Activated naive CD4-positive, alpha-beta T cell treated with anti-CD3 and anti-CD28 coated beads for 36 hours (primary cell): ENCODE measurements around the gene PLS3. TPM values are rescaled to one million over a fixed set of nuclear protein-coding genes. Genes with fewer than 3 reads are reported as not detected.

Source experiments
- CTCF ChIA-PET: fragments of 350-600 bp; sonication (Branson Sonifier 250); formaldehyde crosslinking; loops from one replicate; lab custom pipeline; 2021; ENCODE audit warnings: antibody characterized with exemption; lab: Charles Lee
- DNase-seq: peaks from one replicate; pipeline ENCODE4 v3.0.0-alpha.2; 2020
- H3K27ac Mint-ChIP-seq: one replicate; pipeline ENCODE4 v1.8.0; 2021; ENCODE audit warnings: mild to moderate bottlenecking, mixed read lengths
- H3K27me3 Mint-ChIP-seq: one replicate; pipeline ENCODE4 v1.8.0; 2021; ENCODE audit warnings: low read depth, mixed read lengths
- H3K36me3 Mint-ChIP-seq: one replicate; pipeline ENCODE4 v1.8.0; 2021; ENCODE audit warnings: low read depth, mixed read lengths
- H3K4me1 Mint-ChIP-seq: one replicate; pipeline ENCODE4 v1.8.0; 2021; ENCODE audit warnings: low read depth, mixed read lengths
- H3K4me3 Mint-ChIP-seq: one replicate; pipeline ENCODE4 v1.8.0; 2021; ENCODE audit warnings: mild to moderate bottlenecking, moderate library complexity, mixed read lengths
- H3K9me3 Mint-ChIP-seq: one replicate; pipeline ENCODE4 v1.8.0; 2021; ENCODE audit warnings: mixed read lengths
- intact Hi-C: fragments of 100-400 bp; cut with micrococcal nuclease; formaldehyde crosslinking; loops from one replicate; pipeline ENCODE4 v1.15.1; 2023
- total RNA-seq, 2 experiments: library from RNA; stranded (reverse); gene quantifications; one replicate each; pipeline ENCODE4 v1.2.3, GENCODE V29; 2021

Gene PLS3
- total RNA-seq, 2 experiments from 2014 or later = 0.81 to 1.3 TPM

DNA sequence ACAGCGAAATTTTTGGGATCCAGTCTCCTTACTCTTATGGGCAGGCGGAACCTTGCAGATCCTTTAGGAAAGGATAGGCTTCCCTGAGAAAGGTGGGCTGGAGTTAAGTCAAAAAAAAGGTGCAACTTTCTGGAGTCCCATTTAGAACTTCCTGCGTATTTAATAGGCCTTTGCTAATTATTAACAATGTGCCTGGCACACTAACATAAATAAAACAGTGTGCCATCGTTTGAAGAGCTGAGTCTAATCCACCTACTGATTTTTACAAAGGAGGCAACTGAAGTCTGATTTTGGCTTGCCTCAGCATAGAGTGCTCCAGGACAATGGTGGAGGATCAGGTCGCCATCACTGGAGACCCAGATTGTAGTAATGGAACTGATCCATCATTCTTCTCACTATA, 15.7 kb downstream of the PLS3 start:
- no peak overlapping the region for H3K27ac Mint-ChIP-seq

DNA sequence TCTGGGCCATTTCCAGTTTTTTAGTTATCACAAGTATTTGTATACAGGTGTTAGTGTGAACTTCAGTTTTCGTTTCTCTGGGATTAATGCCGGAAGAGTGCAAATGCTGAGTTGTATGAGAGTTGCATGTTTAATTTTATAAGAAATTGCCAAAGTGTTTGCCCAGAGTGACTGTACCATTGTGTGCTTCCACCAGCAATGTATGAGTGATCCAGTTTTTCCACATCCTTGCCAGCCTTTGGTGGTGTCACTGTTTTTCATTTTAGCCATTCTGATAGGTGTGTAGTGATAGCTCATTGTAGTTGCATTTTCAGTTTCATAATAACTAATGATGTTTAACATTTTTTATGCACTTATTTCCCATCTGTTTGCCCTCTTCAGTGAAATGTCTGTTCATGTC, 18.4 kb downstream of the PLS3 start:
- no peaks in the 10 kb centered on the region for H3K36me3 Mint-ChIP-seq
- no peaks in the 10 kb centered on the region for H3K9me3 Mint-ChIP-seq
- DNase-seq = no peak
- H3K4me1 Mint-ChIP-seq = peaks cover 2% of the 10 kb centered on the region
- H3K27me3 Mint-ChIP-seq = no peaks in the 10 kb centered on the region
- H3K27ac Mint-ChIP-seq = no peak overlapping the region
- intact Hi-C loops = no loop called here
- H3K4me3 Mint-ChIP-seq = no peak overlapping the region
- CTCF ChIA-PET = no interaction called here

More for the DNA sequence above, 15.7 kb downstream of the PLS3 start:
- DNase-seq = no peak
- no peak overlapping the region for H3K4me3 Mint-ChIP-seq
- no peaks in the 10 kb centered on the region for H3K4me1 Mint-ChIP-seq
- H3K27me3 Mint-ChIP-seq = no peaks in the 10 kb centered on the region
- H3K9me3 Mint-ChIP-seq = no peaks in the 10 kb centered on the region
- intact Hi-C loops = no loop called here
- CTCF ChIA-PET = no interaction called here
- H3K36me3 Mint-ChIP-seq = no peaks in the 10 kb centered on the region

DNA sequence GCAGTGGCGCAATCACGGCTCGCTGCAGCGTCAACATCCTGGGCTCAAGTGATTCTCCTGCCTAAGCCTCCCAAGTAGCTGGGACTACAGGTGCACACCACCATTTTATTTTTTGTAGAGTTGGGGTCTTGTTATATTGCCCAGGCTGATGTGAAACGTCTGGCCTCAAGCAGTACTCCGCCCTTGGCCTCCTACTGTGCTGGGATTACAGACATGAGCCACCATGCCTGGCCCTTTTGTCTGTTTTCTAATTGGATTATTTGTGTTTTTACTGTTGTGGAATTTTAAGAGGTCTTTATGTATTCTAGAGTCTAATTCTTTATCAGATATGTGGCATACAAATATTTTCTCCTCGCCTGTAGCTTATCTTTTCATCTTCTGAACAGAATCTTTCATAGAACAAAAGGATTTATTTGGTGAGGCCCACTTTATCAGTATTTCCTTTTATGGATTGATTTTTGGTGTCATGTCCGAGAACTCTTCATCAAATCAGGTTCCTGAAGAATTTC, 18.9 kb downstream of the PLS3 start:
- CTCF ChIA-PET = no interaction called here
- H3K4me3 Mint-ChIP-seq = no peak overlapping the region
- H3K27me3 Mint-ChIP-seq = no peaks in the 10 kb centered on the region
- H3K27ac Mint-ChIP-seq = no peak overlapping the region
- H3K4me1 Mint-ChIP-seq = peaks cover 2% of the 10 kb centered on the region
- no peaks in the 10 kb centered on the region for H3K36me3 Mint-ChIP-seq
- DNase-seq = no peak
- intact Hi-C loops = no loop called here
- H3K9me3 Mint-ChIP-seq = no peaks in the 10 kb centered on the region

DNA sequence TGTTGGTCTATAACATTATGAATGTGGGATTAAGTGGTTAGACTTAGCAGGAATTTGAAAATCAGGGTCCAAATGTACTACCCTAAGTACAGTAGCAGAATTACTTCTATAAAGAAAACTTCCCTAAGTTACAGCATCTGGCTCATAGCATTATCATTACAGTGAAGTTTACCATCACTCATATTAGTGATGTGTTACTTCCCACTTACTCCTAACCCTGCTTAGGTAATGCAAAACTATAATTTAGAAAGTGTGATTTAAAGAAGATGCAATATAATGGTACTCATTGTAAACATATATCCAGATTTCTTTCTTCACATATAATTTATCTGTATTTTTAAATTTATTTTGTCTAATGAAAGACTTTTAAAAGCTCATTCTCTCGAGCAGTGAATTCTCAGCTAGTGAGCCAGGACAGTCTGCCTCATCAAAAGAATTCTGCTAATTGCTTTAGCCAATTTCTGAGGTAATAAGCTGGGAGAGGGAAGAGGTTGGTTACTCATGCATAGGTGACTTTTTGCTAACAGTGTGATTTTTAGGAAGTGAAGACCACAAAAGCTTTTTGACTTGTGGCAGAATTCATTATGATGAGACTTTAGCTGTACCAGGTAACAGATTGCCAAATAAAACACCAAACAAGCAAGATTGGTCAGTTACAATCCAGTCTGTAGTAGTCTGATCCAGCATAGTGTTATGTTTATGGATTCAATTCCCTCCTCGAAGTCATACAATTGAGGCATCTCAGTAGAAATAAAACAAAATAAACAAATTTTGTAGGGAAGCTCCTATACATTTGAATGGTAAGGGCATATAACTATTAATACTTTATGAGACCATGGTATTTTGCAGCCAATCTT, 21.0 kb downstream of the PLS3 start:
- Mint-ChIP-seq H3K4me3 (no peak overlapping the region), H3K27ac (no peak overlapping the region), H3K9me3 (no peaks in the 10 kb centered on the region), H3K27me3 (no peaks in the 10 kb centered on the region), H3K4me1 (peaks cover 2% of the 10 kb centered on the region), H3K36me3 (no peaks in the 10 kb centered on the region)
- intact Hi-C loops = no loop called here
- CTCF ChIA-PET = no interaction called here
- no peak for DNase-seq

DNA sequence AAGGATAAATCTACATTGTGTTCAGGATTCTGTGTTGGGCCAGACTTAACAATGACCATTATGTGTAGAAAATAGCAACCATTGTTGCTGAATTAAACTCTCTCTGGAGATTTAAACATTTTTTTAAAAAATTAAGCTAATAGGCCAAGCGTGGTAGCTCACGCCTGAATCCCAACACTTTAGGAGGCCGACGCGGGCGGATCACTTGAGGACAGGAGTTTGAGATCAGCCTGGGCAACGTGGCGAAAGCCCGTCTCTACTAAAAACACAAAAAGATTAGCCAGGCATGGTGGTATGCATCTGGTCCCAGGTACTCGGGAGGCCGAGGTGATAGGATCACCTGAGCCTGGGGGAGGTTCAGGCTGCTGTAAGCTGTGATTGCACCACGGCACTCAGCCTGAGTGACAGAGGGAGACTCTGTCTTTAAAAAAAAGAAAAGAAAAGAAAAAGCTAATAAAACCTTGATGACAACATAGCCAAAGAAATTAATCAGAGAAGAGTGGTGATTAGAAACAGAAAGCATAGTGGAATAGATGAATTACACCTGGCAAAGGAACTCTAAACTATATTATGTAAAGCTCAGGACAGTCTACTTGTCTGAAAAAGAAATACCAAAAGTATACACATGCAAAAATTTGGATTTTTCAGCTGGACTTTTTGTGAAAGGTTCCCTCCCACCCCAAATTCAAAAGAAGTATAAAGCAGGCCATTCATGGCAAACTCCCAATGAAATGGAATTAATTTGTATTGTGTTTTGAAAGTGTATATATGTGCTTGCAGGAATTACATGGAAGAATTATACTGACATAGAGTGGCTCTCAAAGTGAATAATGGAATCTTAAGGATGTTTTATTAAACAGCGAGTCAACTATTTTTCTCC, 21.9 kb downstream of the PLS3 start:
- CTCF ChIA-PET = no interaction called here
- Mint-ChIP-seq H3K27ac (no peak overlapping the region), H3K36me3 (no peaks in the 10 kb centered on the region), H3K4me3 (no peak overlapping the region), H3K27me3 (no peaks in the 10 kb centered on the region), H3K9me3 (no peaks in the 10 kb centered on the region), H3K4me1 (peaks cover 2% of the 10 kb centered on the region)
- DNase-seq = no peak
- intact Hi-C loops = no loop called here

DNA sequence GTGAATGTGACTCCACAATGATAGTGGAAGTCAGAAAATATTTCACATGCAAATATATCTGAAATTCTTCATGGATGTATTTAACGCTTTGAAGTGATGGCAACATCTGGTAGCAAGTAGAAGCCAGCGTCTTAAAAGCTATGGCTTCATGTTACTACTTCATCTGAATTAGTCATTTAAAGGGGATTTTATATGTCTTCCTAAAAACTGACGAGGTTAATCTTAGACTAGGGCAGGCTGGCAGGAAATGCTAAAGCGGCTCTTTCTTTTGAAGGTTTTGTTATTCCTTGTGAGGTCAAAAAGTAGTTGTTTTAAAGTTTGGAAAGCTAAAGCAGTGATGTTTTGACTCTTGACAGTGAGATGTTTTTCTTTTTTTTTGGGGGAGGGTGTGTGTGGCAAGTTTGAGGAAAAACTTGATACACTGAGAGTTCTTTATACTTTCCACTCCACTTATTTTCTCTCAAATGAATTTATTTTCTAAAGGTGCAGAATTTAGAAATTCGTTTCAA, 22.6 kb downstream of the PLS3 start:
- Mint-ChIP-seq H3K4me3 (no peak overlapping the region), H3K36me3 (no peaks in the 10 kb centered on the region), H3K4me1 (peaks cover 2% of the 10 kb centered on the region), H3K9me3 (no peaks in the 10 kb centered on the region), H3K27me3 (no peaks in the 10 kb centered on the region), H3K27ac (no peak overlapping the region)
- DNase-seq = no peak
- CTCF ChIA-PET = no interaction called here
- intact Hi-C loops = no loop called here

DNA sequence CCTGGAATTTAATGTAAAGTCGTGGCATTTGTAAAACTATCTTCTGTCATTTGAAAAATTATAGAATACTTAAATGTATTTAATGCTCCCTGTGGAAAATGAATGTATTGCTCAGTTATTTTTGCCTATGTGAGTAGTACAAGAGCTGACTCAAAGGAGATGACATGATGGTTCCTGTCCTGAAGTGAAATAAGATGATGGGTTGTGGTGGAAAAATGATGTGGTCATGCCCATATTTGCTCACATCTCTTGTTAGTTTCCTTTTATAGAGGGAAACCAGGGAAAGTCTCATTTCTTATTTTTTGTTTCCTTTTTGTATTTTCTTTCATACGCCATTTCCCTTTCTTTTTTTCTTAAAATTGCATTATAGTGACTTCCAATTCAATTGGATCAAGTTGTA, 23.7 kb downstream of the PLS3 start:
- Mint-ChIP-seq H3K4me1 (peaks cover 2% of the 10 kb centered on the region), H3K9me3 (no peaks in the 10 kb centered on the region), H3K4me3 (no peak overlapping the region), H3K27ac (no peak overlapping the region), H3K27me3 (no peaks in the 10 kb centered on the region), H3K36me3 (no peaks in the 10 kb centered on the region)
- CTCF ChIA-PET = no interaction called here
- no peak for DNase-seq
- intact Hi-C loops = no loop called here

DNA sequence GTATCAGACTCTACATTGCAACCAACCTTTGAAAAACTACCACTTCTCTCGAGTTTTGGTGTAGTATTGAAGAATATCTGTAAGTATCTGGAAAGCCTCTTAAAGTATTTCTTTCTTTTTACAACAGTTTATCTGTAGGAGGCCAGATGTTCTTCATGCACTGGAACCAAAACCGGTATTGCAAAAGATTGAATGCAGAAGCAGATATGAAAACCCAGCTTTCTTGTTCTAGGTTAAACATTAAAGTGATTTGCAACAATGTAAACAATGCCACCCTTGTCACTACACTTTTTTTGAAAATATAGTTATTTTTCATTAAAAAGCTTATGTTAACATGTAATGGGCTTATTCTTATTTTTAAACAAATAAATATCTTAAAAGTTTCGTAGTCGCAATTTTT, 27.2 kb downstream of the PLS3 start:
- no peak for DNase-seq
- Mint-ChIP-seq H3K9me3 (no peaks in the 10 kb centered on the region), H3K36me3 (no peaks in the 10 kb centered on the region), H3K27ac (no peak overlapping the region), H3K4me1 (peaks cover 2% of the 10 kb centered on the region), H3K4me3 (no peak overlapping the region), H3K27me3 (no peaks in the 10 kb centered on the region)
- intact Hi-C loops = no loop called here
- CTCF ChIA-PET = no interaction called here

DNA sequence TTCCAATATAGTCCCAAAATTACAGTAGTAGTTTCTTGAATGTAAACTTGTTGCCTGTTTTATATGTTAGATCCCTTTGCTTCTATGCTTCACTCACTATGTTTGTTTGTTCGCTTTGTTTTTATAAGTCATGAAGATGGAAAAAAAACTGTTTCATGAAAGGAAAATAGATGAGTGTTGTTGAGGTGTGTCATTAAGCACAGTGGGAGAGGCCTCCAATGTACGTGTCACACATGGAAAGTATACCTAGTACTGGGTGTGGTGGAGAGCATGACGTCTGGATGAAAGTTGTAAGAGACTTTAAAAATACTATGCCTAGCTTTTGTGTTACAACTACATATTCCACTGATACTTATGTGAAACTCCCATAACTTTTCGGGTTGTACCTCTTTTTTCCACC, 28.4 kb downstream of the PLS3 start:
- CTCF ChIA-PET = no interaction called here
- H3K27ac Mint-ChIP-seq = no peak overlapping the region
- no peak overlapping the region for H3K4me3 Mint-ChIP-seq
- no peaks in the 10 kb centered on the region for H3K9me3 Mint-ChIP-seq
- no peaks in the 10 kb centered on the region for H3K4me1 Mint-ChIP-seq
- no peak for DNase-seq
- no peaks in the 10 kb centered on the region for H3K36me3 Mint-ChIP-seq
- intact Hi-C loops = no loop called here
- no peaks in the 10 kb centered on the region for H3K27me3 Mint-ChIP-seq

DNA sequence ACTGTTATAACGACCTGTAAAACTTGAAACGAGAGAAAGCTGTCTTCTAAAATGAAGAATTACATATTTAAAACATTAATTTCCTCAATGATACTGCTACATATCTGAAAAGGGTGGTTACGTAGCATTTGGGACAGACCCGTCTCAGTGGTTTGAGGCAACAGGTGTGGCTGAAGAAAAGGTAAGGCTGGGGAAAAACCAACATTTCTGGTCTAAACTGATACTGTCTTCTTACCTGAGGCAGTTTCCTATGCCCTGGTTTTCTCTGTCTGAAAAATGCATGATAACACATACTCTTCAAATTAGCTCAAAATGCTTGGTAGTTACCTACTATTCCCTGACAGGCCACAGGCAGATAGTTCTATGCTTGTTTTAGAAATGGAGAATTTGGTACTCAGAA, 30.4 kb downstream of the PLS3 start:
- Mint-ChIP-seq H3K27ac (no peak overlapping the region), H3K36me3 (no peaks in the 10 kb centered on the region), H3K4me3 (no peak overlapping the region)

DNA sequence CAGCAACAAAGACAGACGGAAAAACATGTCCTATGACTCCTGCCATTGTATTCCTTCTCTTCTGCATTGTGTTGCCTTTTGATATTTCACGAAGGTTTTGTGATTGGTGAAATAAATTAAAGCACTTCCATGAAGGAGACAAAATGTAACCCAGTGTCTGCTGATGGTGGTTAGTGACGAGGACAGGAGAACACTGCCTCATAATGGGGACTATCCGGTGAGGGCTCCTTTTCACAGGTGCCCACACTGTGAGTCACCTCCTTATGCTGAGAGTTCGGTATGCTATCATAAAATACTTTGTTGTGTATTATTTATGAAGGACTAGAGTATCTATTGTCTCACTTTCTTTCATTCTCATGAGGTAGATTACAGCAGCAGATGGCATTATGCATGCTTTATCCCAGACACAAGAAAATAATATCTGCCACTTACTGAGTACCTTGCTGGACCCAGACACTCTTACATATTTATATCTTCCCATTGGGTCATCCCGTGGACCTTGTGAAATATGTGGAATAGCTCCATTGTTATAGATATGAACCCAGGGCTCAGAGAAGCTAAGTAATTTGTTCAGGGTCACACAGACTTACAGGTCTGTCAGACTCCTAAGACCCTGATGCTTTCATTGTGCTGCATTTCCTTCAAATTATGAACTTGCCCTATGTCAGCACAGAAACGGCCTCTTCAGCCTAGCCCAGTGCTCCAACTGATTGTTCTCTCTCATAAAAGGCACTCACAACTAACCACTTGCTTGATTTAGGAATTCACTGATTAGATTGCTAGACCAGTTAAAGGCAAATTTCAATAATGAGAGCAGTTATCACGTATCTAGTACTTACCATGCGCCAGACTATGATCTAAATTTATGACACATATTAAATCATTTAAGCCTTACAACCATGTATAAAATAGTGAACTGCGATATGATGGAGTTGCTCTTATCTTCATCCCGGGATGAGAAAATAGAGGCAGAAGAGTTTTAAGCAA, 31.2 kb downstream of the PLS3 start:
- no peaks in the 10 kb centered on the region for H3K9me3 Mint-ChIP-seq
- CTCF ChIA-PET = no interaction called here
- no peak overlapping the region for H3K4me3 Mint-ChIP-seq
- H3K27ac Mint-ChIP-seq = no peak overlapping the region
- DNase-seq = no peak
- H3K36me3 Mint-ChIP-seq = no peaks in the 10 kb centered on the region
- intact Hi-C loops = no loop called here
- H3K27me3 Mint-ChIP-seq = no peaks in the 10 kb centered on the region
- no peaks in the 10 kb centered on the region for H3K4me1 Mint-ChIP-seq

More for the DNA sequence above, 30.4 kb downstream of the PLS3 start:
- Mint-ChIP-seq H3K27me3 (no peaks in the 10 kb centered on the region), H3K9me3 (no peaks in the 10 kb centered on the region), H3K4me1 (no peaks in the 10 kb centered on the region)
- no peak for DNase-seq
- intact Hi-C loops = no loop called here
- CTCF ChIA-PET = no interaction called here
